Mammary epithelial cell (primary cell): Measurements from ENCODE around the gene OGDHL.

ENCODE experiments used
- CTCF ChIP-seq, 2 donors: IDR thresholded peaks in 1 of 2; conservative IDR thresholded peaks in 1 of 2; 2 replicates each; pipeline ENCODE4 v1.5.1; 2011 to 2012; ENCODE audit warnings: inconsistent platforms in 2 of 2, low read length in 2 of 2, mild to moderate bottlenecking in 2 of 2, control low read depth in 1 of 2, low read depth in 1 of 2; ENCODE audit not compliant: insufficient read depth in 1 of 2; ENCODE audit errors: extremely low read depth in 1 of 2
- EZH2 ChIP-seq: IDR thresholded peaks from 2 replicates; pipeline ENCODE4 v1.6.1; 2012; ENCODE audit warnings: low read length, inconsistent platforms, borderline replicate concordance

GRCh38 chr10:49798275-49798674 is 36.2 kb upstream of the OGDHL start:
- TF ChIP-seq CTCF (conservative IDR thresholded peaks at IDR 0.05 in 1 of 2, IDR thresholded peaks at IDR 0.05 in 1 of 2; ENCODE audit: extremely low read depth in 1 of 2, insufficient read depth in 1 of 2, low read depth in 1 of 2, low read length in 2 of 2) (no peak), EZH2 (no peak)
